ENCODE measurements around the gene MLLT6.

Gene MLLT6

DNA sequence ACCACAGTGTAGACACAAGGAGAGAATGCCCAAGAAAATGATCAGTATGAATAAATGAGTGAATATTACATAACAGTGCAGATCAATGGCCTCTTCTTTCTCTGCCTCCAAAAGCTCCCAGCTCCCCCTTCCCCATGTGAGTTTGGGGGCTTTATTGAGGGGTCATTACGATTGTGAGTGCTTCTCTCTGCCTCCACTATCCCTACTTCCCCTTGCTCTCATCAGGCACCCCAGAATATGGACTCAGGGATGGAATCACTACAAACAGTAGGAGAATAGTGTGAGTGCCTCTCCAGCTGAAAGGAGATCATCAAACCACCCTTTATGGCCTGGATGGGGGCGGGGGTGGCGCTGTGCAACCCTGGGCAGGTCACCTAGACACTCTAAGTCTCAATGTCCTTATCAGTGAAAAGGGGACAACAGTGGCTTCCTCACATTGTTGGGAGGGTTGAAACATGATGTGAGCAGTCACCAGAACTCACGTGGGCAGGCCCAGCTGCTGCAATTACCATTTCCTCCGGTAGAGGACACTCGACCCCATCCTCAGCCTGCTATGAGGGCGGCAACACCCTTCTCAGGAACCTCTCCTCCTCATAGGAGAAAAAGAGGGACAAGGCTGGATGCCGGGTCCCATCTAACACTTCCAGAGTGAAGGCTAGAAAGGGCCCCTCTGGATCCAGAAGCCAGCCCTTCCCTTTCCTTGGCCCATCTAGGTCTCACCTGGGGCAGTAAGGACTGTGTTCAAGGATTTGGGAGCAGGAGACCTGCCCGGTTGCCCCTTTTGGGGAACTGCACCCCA is 28.2 kb upstream of the MLLT6 start:
- DNase-seq = peak; percentile 40 to 88

DNA sequence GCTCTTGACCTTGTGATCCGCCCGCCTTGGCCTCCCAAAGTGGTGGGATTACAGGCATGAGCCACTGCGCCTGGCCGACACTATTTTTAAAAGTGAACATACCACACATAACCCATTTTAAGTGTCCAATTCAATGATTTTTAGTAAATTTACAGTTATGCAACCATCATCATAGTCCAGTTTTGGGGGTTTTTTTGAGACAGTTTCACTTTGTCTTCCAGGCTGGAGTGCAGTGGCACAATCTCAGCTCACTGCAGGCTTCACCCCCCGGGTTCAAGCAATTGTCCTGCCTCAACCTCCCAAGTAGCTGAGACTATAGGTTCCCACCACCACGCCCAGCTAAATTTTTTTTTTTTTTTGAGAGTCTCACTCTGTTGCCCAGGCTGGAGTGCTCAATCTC is 27.3 kb upstream of the MLLT6 start:
- DNase-seq = no peak

DNA sequence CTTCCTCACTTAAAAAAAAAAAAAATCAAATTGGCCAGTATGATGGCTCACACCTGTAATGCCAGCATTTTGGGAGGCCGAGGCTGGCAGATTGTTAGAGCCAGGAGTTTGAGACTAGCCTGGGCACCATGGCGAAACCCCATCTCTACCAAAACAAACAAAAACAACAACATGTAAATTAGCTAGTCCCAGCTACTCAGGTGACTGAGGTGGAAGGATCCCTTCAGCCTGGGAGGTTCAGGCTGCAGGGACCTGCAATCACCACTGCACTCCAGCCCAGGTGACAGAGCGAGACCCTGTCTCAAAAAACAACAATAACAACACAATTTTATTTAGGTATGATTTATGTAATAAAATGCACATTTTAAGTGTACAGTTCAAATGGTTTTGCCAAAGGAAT is 24.0 kb upstream of the MLLT6 start:
- DNase-seq = no peak

DNA sequence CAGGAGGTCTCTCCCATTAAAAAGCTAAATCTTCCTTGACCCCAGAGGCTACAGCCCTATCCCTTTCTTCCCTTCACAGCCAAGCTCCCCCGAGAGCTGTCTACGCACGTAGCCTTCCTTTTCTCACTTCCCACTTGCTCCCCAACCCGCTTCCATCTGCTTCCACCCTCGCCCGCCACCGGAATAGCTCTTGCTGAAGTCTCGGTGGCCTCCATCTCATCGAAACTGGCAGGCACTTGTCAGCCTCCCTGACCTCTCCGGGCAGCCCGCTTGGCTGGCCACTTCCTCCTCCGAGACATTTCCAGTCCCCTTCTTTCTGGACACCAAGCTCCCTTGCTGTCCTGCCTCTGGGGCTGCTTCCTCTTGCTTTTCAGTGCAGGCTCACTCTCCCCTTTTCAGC is 19.6 kb upstream of the MLLT6 start:
- no peak for DNase-seq

DNA sequence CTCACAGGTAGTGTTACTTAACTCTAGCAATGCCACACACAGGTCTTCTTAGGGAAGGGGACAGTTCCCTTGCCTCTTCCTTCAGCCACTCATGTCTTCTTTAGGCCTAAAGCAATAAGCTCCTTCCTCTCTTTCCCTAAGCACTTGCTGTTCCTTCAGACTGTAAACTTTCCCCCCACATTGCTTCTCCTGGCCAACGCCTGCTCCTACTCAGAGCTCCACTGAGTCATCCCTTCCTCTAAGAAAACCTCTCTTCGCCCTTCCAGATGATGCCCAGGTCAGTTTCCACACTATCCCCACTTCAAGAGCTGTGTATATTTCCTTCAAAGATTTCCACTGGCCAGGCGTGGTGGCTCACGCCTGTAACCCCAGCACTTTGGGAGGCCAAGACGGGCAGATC is 17.8 kb upstream of the MLLT6 start:
- no peak for DNase-seq

DNA sequence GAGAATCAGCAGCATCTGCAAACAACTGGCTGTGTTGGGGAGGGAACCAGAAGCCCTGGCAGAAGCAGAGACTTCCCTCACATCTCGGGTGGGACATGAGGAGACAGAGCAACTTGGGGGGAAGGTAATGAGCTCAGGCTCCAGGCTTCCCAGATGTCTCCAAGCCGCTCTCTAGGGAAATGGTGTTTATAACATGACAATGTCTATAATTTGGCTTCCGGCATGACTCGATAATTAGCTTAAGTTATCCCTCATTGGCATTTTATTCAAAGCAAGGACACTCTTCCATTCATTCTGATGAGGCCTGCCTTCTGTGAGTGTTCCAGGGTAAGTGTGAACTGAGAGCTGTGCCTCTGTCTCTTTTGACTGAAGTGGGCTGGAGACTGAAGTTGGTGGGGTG is 14.7 kb upstream of the MLLT6 start:
- no peak for DNase-seq

DNA sequence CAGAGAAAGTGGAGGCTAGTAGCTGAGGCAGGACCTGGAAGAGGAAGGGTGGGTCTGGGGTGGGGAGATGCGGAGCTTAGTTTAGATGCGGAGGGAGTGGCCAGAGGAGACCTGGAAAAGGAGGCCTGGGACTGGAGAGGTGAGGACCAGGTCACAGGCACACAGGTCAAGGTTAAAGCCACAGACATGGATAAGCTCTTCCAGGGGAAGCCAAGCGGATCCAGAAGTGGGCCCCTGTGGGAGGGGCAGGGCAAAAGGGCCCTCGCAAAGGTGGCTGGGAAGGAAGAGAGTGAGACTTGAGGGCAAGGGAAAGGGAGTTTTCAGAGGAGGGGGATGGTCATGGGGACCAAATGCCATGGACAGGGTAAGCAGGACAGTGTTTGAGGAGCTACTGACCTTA is 13.9 kb upstream of the MLLT6 start:
- DNase-seq = no peak

DNA sequence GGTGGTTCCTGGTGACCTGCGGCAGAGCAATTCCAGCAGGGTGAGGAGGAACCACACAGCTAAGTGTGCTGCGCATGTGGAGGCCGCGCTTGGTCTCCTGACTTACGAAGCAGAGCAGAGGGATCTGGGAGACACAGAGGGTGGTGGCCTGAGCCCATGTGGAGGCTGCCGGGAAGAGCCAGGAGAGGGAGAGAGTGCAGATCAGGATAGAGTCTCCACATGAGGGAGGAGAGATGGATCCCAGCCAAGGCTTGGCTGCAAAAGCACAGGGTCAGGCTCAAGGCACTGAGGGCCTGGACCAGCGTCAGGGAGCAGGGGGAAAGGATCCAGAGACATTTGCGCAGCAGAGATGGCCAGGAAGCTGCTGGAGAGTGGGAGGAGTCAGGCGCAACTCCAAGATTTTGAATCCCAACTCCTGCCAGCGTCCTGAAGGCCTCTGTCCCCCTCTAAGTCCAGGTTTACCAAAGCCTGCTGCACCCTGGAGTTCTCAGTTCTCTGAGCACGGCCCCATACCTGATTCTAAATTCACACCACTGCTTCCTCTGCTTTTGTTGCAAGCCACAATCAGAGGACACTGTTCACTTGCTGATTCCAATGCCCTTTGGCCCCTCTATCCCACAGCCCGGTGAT is 11.3 kb upstream of the MLLT6 start:
- no peak for DNase-seq

DNA sequence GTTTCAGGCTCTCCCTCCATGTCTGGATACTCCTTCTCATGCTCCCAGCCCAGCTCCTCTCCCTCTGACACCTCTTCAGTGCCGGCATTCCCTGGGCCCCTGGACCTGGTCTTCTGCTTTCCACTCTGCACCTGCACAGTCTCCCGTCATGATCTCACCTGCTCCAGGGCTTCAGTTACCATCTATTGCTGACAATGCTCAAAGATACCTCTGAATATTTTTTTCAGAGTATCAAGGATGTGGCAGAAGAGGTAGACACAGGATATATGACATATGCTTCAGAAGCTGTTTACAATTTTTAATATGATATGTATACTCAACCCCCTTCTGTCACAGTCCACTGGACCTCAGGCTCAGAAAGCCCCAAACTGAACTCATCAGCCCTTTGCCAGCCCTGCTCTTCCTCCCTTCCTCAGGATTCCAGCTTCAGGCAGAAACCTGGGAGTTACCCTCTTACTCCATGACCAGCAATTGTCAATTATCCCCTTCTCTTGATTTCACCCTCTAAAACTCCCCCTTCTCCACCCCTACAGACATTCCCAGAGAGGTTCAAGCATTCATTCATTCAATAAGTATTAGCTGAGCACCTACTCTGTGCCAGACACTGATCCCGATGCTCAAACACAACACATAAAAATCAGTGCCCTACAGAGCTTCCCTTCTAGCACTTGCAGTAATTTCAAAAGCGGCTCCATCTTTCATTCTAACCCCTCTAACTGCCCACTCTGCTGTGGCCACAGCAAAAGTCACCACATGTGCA is 7.8 kb upstream of the MLLT6 start:
- no peak for DNase-seq

DNA sequence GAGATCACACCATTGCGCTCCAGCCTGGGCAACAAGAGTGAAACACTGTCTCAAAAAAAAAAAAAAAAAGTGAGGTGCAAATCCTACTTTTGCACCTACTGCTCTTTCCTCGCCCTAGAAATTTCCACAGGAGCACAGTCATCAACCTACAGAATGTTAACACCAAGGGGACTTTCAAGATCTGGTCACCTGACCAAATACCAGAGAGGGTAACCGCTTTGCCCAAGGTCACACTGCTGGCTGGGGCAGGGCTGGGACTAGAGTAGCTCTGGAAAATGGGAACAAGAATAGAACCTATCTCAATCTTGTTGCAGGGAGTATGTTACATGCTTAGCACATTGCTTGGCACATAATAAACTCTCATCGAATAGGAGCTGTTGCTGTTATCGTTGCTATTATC is 6.3 kb upstream of the MLLT6 start:
- DNase-seq = no peak

DNA sequence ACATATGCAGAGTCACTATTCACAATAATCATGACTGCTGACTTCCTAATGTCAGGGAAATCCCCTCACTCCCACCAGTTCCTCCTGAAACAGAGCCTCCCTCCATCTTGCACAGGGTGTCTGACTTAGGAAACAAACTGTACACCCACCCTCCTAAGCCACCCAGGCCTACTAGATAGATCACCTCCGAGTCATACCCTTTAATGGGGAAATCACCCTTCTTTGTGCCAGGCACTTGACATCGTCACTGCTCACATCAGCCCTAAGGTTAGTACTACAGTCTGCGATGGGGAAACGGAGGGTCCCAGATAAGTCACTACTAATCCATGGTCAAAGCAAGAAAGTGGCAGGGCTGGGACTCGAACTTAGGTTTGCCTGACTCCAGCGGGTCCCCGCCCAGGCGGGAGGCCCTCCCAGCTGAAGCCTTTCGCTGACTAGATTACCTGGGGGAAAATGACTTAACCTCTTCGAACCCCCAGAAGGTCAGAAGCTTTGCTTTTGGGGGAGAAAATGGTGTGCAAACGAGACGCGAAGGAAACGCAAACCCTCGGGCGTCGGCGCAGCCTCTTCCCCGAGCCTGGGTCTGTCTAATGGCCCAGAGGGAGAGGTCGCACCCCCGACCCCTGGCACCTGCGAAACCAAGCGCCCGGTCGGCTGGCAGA is 3.4 kb upstream of the MLLT6 start:
- DNase-seq = peak; percentile 41 to 52

DNA sequence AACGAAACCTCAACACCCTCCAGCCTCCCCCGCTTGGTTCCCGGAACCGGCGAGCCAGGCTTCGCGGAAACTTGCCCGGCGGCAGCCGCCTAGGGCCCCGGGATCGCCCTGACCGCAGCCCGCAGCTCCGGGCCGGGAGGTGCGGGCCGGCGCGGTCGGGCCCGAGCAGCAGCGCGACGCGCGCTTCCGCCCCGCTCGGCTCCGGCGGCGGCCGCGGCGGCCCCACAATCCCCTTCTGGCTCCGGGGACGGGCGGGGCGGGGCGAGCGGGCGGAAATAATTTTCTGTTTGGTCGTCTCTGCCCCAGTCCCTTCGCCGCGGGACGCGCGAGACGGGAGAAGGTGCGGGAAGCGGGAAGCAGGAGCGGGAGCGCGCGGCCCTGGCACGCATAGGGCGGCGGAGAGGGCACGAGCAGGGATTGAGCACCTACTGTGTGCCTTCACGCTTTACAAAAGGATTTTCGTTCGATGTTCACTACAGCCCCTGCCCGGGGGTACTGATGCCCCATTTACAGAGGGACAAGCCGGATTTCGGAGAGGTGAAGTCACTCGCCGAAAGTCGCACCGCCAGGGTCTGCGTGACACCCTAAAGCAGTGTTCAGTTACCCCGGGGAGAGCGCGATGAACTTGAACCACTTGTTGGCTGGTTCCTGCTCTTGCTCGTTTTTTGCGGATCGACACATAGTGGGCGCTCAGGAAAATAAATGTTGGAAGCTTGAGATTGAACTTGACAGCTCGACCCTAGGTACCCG is 2.7 kb upstream of the MLLT6 start:
- DNase-seq = peak; percentile 71 to 72

DNA sequence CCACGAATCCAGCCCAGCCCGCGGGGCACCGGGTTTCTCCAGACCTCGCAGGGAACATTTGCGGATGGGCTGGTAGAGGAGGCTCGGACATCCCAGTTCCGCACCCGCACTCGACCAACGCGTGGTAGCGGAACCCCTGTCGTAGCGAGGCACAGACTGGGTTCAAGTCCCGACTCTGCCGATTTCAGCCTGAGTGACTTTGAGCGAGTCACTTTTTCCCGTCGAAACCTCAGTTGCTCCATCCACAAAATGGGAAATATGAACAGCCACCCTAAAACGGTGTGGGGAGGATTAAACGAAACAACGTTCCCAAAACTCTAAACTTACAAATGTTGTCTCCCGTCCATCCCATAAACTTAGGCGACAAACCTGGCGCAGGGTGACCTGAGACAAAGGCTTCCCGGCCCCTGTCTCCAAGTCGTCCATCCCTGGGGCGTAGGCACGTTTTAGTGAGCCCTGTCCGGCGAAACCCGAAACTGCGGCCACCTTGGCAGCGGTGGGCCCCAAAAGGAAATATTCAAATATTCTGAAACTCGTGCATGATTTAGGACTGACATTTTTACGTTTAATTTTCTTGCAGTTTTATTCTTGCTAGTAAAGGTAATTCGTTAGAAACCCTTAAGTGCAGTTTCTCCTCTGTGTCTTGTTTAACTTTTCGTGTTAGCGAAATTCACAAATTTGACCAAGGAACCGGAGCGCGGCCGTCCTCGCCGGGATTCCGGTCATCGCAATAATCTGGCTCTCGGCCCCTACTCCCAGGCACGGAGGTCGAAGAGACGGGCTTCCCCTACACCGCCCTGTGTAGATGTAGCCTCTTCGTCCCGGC is 1.9 kb upstream of the MLLT6 start:
- DNase-seq = no peak

DNA sequence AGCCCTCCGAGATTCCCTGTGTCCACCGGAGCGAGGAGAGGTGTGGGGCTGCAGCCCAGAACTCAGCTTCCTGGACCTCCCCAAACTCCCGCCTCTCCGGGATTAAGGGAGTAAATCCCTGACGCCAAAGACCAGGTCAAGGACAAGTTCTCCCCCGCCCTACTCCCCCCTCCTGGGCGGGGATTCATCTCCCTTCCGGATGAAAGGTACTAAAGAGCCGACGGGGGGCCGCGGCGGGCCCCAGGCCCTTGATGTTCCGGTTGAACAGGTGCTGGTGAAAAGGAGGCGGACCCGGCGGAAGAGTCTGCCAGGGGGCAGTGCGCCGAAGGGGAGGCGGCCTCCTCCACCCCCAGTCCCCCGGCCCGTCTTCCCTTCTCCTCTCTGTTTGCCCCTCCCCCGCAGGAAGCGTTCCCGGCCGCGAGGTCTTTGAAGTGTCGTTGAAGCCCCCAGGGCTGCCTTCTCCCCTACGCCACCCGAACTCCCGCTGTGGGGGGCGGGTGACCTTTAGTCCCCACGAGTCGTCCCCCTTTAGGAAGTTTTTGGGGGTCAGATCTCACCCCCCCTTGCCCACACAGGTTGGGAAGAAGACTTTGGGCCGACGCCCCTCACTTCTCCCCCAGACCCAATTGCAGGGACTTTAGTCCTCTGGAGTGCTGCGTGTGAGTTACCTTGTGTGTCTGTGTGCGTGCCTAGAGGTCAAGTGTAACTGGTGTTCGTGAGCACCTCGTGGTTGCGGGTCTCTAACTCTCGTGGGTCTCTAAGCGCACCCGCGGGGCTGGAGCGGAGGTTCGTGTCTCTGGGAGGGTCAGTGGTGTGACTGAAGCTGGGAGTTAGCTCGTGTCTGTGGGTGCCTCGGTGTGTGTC is 1.1 kb upstream of the MLLT6 start:
- peak; percentile 90 to 91 for DNase-seq

DNA sequence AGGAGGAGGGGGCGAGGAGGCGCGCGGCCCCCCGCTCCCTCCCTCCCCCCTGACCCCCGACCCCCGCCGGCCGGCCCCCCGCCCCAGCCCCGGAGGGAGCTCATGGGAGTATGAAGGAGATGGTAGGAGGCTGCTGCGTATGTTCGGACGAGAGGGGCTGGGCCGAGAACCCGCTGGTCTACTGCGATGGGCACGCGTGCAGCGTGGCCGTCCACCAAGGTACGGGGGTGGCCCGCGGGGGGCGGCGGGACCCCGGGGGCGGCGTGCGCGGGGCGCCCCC is 390 bp downstream of the MLLT6 start:
- no peak for DNase-seq

DNA sequence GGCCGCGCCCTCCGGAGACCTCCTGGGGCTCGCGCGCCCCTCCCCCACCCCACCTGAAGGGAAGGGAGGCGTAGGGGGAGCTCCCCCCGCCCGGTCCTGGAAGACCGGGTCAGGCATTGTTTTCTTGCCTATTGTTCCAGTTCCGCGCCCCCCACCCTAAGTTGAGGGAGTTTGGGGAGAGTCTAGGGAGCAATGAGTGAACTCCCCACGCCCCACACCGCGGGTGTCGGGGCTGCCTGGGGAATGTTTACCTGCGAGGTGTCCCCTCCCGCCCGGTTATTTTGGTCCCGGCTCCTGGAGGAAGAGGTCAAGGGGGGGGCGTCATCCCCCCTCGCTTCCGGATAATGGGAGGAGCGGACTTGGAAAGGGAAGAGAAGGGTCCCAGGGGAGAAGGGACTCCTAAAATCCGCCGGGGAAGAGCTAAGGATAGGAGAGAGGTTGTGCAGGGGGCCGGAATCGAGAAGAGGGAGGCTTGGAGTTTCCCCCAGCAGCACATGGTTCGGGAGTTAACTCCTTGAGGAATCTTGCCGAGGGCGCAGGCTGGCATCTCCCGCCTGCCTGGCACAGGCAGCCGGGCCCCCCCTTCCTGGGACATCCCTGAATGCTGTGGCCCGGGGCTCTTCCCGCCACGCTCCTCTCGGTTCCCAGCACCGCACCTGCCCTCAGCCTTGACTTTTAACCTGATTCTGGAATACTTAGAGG is 881 bp downstream of the MLLT6 start:
- DNase-seq = peak; percentile 83 to 85

DNA sequence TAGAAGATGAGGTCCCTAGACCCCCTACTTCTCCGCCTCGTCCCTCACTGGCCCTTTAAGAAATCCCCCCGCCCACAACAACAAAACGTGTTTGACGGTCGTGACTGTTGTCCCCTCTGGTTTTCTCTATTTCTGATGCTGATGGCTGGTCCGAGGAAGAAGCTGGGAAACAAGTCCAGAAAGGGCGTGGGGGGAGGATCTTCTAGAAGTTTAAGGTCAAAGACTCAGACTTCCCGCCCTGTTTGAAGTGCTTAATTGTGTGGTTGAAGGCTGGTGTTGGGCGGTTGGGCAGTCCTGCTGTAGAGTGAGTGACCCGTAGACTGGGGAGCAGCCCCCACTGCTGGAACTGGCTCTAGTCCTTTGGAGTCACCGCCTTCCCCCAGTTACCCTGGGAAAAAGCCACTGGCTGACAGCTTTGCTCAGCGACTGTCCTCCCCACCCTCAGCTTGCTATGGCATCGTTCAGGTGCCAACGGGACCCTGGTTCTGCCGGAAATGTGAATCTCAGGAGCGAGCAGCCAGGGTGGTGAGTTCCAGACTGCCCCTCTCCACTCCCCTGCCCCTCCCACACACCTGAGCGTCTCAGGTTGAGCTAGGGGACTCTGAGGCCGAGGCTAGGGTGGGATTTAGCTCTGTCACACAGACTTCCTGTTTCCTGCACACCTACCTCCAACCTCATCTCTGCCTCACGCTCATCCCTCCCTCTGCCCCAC is 1.6 kb downstream of the MLLT6 start:
- no peak for DNase-seq

DNA sequence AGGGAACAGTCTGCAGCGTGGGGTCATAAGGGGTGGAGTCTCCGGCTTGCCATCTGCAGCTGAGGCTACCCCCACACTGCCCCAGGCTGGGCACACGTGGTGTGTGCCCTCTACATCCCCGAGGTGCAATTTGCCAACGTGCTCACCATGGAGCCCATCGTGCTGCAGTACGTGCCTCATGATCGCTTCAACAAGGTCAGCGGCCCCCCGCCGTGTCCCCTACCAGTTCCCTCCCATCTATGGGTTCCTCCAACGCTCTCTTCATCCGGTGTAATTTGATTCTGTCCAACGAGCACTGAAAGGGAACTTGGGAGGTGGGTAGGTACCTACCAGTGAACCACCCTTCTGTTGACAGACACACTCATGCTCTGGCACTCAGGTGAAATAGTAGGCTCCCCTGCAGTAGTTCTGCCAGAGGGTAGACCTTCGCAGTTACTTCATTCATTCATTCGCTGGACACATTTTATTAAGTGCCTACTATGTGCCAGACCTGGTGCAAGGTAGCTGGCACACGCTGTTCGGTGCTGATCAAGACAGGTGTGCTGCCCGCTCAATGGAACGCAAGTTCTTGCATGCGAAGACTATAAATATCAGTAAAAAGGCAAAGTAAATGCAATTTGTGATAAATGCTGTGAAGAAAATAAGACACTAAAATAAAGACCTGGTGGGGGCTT is 2.7 kb downstream of the MLLT6 start:
- no peak for DNase-seq
